Fibroblast of lung (primary cell): ENCODE results near the gene PRDM16.

ENCODE experiments used
- EZH2 ChIP-seq: IDR thresholded peaks from 2 replicates; pipeline ENCODE4 v1.5.1; 2012; ENCODE audit warnings: low read length, control low read depth, mild to moderate bottlenecking; ENCODE audit errors: missing control alignments
- TF ChIP-seq, protein P1 (sequence below), 2 donors: IDR thresholded peaks in 1 of 2; conservative IDR thresholded peaks in 1 of 2; 1 replicate in 1 of 2; 2 replicates in 1 of 2; pipeline ENCODE4 v1.5.1; 2011 to 2012; ENCODE audit warnings: low read length in 2 of 2, control low read depth in 1 of 2, inconsistent platforms in 1 of 2, low read depth in 1 of 2, mild to moderate bottlenecking in 1 of 2

DNA sequence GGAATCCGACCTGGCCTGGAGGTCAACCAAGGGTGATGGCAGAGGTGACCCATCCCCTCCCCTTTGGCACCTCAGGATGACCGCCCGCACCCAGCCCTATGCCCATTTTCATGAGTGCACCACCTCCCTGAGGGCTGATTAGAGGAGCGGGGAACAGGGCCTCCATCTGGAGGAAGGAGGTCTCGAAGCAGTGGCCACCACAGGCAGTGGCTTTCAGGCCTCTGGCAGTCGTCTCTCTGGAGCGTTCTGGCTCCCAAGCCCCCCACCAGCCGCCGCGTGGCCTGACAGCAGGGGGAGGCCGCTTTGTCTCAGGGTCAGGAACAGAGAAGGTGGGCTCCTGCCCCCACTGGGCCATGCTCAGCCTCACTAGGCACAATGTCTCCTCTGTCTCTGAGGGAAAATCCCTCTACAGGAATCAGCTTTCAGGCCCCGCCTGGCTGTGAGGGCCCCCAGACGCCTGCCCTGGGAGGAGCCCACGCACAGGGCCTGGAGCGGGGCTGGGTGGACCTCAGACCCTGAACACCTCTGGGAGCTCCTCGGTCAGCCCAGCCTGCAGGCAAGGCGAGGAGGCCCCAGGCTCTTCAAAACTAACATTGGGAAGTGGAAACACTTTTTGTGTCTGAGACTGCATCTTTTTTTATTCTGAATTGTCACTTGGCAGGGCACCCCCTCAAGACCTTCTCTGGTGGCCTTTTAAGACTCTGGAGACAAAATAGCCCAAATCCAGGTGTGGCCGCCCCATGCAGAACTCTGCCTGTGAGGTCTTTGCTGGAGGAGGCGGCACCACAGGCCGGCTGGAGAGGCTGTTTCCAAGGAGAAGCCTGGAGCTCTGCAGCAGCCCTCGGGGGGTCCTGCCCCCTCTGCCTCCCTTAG lies 257.7 kb downstream of the PRDM16 start:
- TF ChIP-seq, protein P1, sequence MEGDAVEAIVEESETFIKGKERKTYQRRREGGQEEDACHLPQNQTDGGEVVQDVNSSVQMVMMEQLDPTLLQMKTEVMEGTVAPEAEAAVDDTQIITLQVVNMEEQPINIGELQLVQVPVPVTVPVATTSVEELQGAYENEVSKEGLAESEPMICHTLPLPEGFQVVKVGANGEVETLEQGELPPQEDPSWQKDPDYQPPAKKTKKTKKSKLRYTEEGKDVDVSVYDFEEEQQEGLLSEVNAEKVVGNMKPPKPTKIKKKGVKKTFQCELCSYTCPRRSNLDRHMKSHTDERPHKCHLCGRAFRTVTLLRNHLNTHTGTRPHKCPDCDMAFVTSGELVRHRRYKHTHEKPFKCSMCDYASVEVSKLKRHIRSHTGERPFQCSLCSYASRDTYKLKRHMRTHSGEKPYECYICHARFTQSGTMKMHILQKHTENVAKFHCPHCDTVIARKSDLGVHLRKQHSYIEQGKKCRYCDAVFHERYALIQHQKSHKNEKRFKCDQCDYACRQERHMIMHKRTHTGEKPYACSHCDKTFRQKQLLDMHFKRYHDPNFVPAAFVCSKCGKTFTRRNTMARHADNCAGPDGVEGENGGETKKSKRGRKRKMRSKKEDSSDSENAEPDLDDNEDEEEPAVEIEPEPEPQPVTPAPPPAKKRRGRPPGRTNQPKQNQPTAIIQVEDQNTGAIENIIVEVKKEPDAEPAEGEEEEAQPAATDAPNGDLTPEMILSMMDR (conservative IDR thresholded peaks at IDR 0.05 in 1 of 2, IDR thresholded peaks at IDR 0.05 in 1 of 2; ENCODE audit: low read depth in 1 of 2, low read length in 2 of 2): no peak
- no peak for TF ChIP-seq EZH2
